AG04449 (cell line): ENCODE data around the gene MRFAP1L1.

ENCODE experiments used
- CTCF ChIA-PET: fragments of 350-600 bp; formaldehyde crosslinking; extraction: SDS; loops from one replicate; lab custom pipeline; 2021; ENCODE audit warnings: antibody characterized with exemption; lab: Yijun Ruan, JAX
- POLR2A ChIA-PET: fragments of 400-600, 350-600 bp; formaldehyde crosslinking; extraction: SDS; loops from one replicate; lab custom pipeline; 2020; ENCODE audit warnings: antibody characterized with exemption, inconsistent platforms; lab: Yijun Ruan, JAX
- DNase-seq: peaks from one replicate; pipeline ENCODE4 v3.0.0-alpha.2; 2010; ENCODE audit warnings: low read depth, low spot score
- H3K4me3 ChIP-seq: 2 replicates; pipeline ENCODE4 v1.5.1; 2011; ENCODE audit warnings: low read depth, mild to moderate bottlenecking, control low read depth, low read length
- TF ChIP-seq, protein P1 (sequence below): IDR thresholded peaks from one replicate; pipeline ENCODE4 v1.5.1; 2011; ENCODE audit warnings: mild to moderate bottlenecking, moderate library complexity, low read length, control low read depth, inconsistent platforms; ENCODE audit not compliant: insufficient read depth; ENCODE audit errors: missing control alignments

MRFAP1L1 gene

DNA sequence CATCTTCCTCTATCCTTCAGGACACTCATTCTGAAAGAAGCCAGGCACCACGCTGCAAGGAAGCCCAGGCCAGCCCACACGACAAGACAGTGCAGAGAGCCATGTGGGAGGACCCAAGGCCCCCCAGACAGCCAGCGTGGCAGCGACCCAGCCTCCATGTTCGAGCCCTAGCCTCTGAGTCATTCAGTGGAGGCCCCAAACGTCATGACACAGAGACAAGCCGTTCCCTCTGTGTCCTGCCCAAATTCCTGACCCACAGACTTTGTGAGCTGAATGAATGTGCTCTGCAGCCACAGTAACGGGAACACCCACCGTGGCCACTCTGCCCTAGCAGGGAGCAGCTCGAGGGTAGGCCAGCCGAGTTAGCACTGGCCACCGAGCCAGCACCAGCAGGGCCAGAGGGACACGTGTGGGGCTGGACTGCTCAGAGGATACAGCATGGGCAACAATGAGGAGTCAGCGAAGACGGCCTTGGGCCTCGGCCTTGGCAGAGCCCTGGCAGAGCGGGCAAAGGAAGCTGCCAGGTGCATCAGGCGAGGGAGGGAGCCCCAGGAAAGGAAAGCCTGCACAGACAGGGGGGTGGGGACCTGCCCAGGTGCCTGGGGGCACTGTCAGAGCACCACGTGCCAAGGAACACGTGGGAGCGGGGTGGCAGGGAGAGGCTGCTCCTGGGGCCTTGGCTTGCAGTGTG lies 14.9 kb upstream of the MRFAP1L1 start:
- POLR2A ChIA-PET = interaction anchor here (0.6 kb wide), 1 partner anchor 195 kb away, joined by 3 read pairs; no protein-coding TSS in a partner anchor
- CTCF ChIA-PET = interaction anchor here (1.2 to 10.8 kb wide), 2 partner anchors 151 to 346 kb away, joined by 6 to 308 read pairs; no protein-coding TSS in a partner anchor
- H3K4me3 ChIP-seq = no peak overlapping the region
- TF ChIP-seq, protein P1, sequence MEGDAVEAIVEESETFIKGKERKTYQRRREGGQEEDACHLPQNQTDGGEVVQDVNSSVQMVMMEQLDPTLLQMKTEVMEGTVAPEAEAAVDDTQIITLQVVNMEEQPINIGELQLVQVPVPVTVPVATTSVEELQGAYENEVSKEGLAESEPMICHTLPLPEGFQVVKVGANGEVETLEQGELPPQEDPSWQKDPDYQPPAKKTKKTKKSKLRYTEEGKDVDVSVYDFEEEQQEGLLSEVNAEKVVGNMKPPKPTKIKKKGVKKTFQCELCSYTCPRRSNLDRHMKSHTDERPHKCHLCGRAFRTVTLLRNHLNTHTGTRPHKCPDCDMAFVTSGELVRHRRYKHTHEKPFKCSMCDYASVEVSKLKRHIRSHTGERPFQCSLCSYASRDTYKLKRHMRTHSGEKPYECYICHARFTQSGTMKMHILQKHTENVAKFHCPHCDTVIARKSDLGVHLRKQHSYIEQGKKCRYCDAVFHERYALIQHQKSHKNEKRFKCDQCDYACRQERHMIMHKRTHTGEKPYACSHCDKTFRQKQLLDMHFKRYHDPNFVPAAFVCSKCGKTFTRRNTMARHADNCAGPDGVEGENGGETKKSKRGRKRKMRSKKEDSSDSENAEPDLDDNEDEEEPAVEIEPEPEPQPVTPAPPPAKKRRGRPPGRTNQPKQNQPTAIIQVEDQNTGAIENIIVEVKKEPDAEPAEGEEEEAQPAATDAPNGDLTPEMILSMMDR = no peak
- no peak for DNase-seq

DNA sequence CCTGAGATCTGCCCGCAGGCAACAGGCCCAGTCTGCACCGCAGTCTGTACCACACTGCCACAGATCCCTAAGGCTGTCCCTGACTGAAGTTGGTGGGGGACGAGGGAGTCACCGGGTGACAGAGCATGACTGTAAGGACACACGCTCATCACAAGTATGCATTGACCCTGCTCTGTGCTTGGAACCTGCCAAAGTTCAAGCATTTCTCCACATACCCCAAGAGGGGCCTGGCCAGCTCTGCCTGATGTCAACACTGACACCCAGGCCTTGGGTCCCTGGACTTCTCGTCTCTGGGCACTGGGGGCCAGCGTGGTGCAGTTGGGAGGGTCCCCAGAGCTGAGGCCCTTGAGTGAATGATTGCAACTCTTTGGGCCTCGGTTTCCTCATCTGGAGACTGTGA lies 14.2 kb upstream of the MRFAP1L1 start:
- no peak for DNase-seq
- ChIA-PET CTCF (interaction anchor here (10.8 kb wide), 1 partner anchor 151 kb away, joined by 308 read pairs; no protein-coding TSS in a partner anchor), POLR2A (no interaction called here)
- TF ChIP-seq, protein P1 = no peak
- no peak overlapping the region for H3K4me3 ChIP-seq

DNA sequence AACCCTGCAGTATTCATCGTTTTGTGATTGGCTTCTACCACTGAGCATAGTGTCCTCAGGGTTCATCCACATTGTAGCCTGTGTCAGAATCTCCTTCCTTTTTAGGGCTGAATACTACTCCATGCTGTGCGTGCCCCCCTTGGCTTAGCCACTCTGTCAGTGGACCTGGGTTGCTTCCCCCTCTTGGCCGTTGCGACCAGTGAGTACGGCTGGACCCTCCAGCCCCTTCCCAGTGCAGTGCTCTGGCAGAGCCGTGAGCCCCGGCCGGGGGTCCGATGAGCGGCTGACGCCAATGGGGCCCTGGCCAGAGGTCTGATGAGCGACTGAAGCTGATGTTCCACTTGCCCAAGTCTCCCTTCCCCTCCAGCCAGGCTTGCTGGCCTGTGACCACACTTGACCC lies 13.2 kb upstream of the MRFAP1L1 start:
- POLR2A ChIA-PET = no interaction called here
- TF ChIP-seq, protein P1 = no peak
- no peak for DNase-seq
- H3K4me3 ChIP-seq = no peak overlapping the region
- CTCF ChIA-PET = interaction anchor here (8.0 to 10.8 kb wide), 2 partner anchors 152 to 348 kb away, joined by 119 to 308 read pairs; partner anchors contain the start of gene GRPEL1

DNA sequence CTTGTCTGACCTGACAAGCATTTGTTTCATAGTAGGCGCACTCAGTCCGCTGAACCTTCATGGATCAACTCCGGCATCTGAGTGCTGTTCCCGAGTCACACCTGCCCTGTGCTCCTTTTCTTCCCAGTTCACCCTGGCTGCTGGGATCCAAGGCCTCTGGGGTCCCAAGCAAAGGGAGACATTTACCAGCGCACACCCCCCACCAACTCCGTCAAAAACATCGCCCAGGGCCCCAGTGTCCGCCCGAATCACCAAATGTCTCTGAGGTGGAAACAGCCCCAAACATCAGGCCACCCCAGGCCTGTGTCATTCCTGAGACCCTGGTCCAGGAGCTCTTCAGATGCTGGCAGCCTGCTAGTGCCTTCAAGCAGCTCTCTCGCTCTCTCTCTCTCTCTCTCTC lies 11.5 kb upstream of the MRFAP1L1 start:
- no peak for DNase-seq
- POLR2A ChIA-PET = no interaction called here
- TF ChIP-seq, protein P1 = no peak
- CTCF ChIA-PET = interaction anchor here (0.8 to 10.8 kb wide), 12 partner anchors 9 to 362 kb away, joined by 3 to 308 read pairs (median 6); partner anchors contain the start of genes GRPEL1 and TBC1D14
- no peak overlapping the region for H3K4me3 ChIP-seq

DNA sequence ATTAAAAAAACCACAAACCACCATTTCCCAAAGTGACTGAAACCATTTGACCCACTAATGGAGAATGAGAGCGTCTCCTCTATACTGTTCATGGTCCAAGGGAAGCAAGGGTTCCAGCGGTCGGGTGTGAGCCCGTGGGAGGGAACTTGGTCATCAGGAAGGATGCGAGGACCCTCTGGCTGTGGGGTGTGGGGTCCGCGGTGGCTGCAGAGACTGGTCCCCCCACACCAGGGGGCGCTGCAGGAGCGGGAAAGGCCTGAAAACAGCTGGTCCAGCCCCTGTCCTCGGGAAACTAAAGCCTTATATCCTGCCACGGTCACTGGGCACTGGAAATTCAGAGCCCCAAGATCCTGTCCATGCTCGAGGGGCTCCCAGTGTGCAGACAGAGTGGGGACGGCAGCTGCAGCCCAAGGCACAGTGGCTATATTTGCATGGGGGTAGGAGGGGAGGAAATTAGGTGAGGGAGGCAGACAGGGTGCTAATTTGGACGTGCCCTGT lies 10.6 kb upstream of the MRFAP1L1 start:
- ChIA-PET CTCF (interaction anchor here (0.6 to 10.8 kb wide), 33 partner anchors 8 to 410 kb away, joined by 3 to 308 read pairs (median 5); partner anchors contain the start of genes GRPEL1, MRFAP1L1, TADA2B and TBC1D14), POLR2A (interaction anchor here (1.0 kb wide), 1 partner anchor 347 kb away, joined by 3 read pairs; no protein-coding TSS in a partner anchor)
- TF ChIP-seq, protein P1 = peak; percentile 98
- no peak overlapping the region for H3K4me3 ChIP-seq
- no peak for DNase-seq

DNA sequence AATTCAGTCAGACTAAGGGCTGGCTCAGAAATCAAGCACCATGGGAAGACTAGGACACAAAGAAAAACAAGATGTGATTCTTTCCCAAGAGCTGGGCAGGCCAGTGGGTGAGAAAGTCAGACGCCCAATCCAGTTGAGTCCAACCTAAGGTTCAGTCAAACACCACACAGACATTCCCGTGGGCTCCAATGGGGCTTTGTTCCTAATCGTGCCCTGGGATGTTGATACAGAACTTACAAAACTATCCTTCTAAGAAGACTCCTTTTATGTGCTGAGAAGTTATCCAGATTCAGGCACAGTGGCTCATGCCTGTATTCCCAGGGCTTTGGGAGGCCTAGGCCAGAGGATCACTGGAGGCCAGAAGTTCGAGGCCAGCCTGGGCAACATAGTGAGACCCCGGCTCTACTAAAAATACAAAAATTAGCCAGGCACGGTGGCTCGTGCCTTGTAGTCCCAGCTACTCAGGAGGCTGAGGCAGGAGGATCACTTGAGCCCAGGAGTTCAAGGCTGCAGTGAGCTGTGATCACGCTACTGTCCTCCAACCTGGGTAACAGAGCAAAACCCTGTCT lies 10.0 kb upstream of the MRFAP1L1 start:
- H3K4me3 ChIP-seq = no peak overlapping the region
- TF ChIP-seq, protein P1 = no peak
- no peak for DNase-seq
- CTCF ChIA-PET = interaction anchor here (1.0 to 10.8 kb wide), 24 partner anchors 8 to 363 kb away, joined by 3 to 308 read pairs (median 6); partner anchors contain the start of genes GRPEL1, TADA2B and TBC1D14
- POLR2A ChIA-PET = interaction anchor here (1.0 kb wide), 1 partner anchor 347 kb away, joined by 3 read pairs; no protein-coding TSS in a partner anchor
